Brain microvascular endothelial cell (primary cell): ENCODE measurements around the gene ABCA3.
A peak's percentile ranks its signal among the peaks of the same experiment; 100 is the strongest.

Experiments used
- DNase-seq: peaks from one replicate; pipeline ENCODE4 v3.0.0-alpha.2; 2020
- H3K27ac ChIP-seq: fragments of 250-450 bp; sonication (Bioruptor Pico); 2 replicates; pipeline ENCODE4 v1.5.1; 2020; ENCODE audit warnings: mild to moderate bottlenecking, moderate library complexity
- H3K27me3 ChIP-seq: fragments of 250-450 bp; sonication (Bioruptor Pico); replicated peaks from 2 replicates; pipeline ENCODE4 v1.5.1; 2020; ENCODE audit warnings: mild to moderate bottlenecking
- H3K36me3 ChIP-seq: fragments of 250-450 bp; sonication (Bioruptor Pico); replicated peaks from 2 replicates; pipeline ENCODE4 v1.5.1; 2020; ENCODE audit warnings: mild to moderate bottlenecking
- H3K4me3 ChIP-seq: 2 replicates; pipeline ENCODE4 v1.5.1; 2011; ENCODE audit warnings: low read depth, mild to moderate bottlenecking, control low read depth, low read length, moderate library complexity
- CTCF ChIP-seq: IDR thresholded peaks from 2 replicates; pipeline ENCODE4 v1.5.1; 2011; ENCODE audit warnings: low read depth, mild to moderate bottlenecking, moderate library complexity, low read length, control low read depth, inconsistent platforms; ENCODE audit errors: missing control alignments
- in situ Hi-C: cut with HindIII; loops from 2 replicates; pipeline ENCODE4 v1.10.0; 2017; ENCODE audit warnings: low sequenced_read_pairs, low pct_ligation_motif_present

Gene ABCA3

GRCh38 chr16:2251296-2252111, 89.0 kb downstream of the ABCA3 start, which contains the start of gene ECI1:
Gene ECI1, minus strand, starts transcription at chr16:2251587. Its CDS starts 21 bp downstream, at chr16:2251566.
- Histone ChIP-seq H3K27ac (peak within 1 kb of the TSS; percentile 18), H3K27me3 (no peaks in the 10 kb centered on the region), H3K36me3 (peaks cover 40% of the 10 kb centered on the region), H3K4me3 (peak within 1 kb of the TSS; percentile 65)
- peak; percentile 75 for DNase-seq
- TF ChIP-seq CTCF, result peak; percentile 68
- in situ Hi-C loops, result no loop called here

GRCh38 chr16:2250652-2251295, 89.8 kb downstream of the ABCA3 start:
- DNase-seq, result peak; percentile 16
- H3K27ac ChIP-seq, result peak overlapping the region; percentile 18

GRCh38 chr16:2246301-2246885, 94.1 kb downstream of the ABCA3 start:
- TF ChIP-seq CTCF, result no peak
- H3K36me3 ChIP-seq, result peaks cover 43% of the 10 kb centered on the region

More at GRCh38 chr16:2250652-2251295, 89.8 kb downstream of the ABCA3 start:
- Histone ChIP-seq H3K27me3 (no peaks in the 10 kb centered on the region), H3K4me3 (peak overlapping the region; percentile 65), H3K36me3 (peaks cover 40% of the 10 kb centered on the region)
- TF ChIP-seq CTCF, result no peak
- in situ Hi-C loops, result no loop called here

GRCh38 chr16:2244926-2245795, 95.4 kb downstream of the ABCA3 start:
- H3K36me3 ChIP-seq, result peaks cover 43% of the 10 kb centered on the region
- TF ChIP-seq CTCF, result no peak
- no peak overlapping the region for H3K27ac ChIP-seq
- no peaks in the 10 kb centered on the region for H3K27me3 ChIP-seq
- no peak for DNase-seq
- in situ Hi-C loops, result no loop called here
- H3K4me3 ChIP-seq, result no peak overlapping the region

More at GRCh38 chr16:2246301-2246885, 94.1 kb downstream of the ABCA3 start:
- no peak for DNase-seq
- no peak overlapping the region for H3K27ac ChIP-seq
- no peak overlapping the region for H3K4me3 ChIP-seq
- no peaks in the 10 kb centered on the region for H3K27me3 ChIP-seq
- in situ Hi-C loops, result no loop called here

- peaks cover 43% of the 10 kb centered on the region for H3K36me3 ChIP-seq
- in situ Hi-C loops, result no loop called here
- peak; percentile 35 for TF ChIP-seq CTCF
- H3K27me3 ChIP-seq, result no peaks in the 10 kb centered on the region
- H3K4me3 ChIP-seq, result no peak overlapping the region
- no peak overlapping the region for H3K27ac ChIP-seq
- DNase-seq, result no peak
Measured at GRCh38 chr16:2244301-2244700, 96.2 kb downstream of the ABCA3 start.
